ENCODE data around the gene MAP4. TPM values are rescaled to one million over a fixed set of nuclear protein-coding genes. Genes with fewer than 3 reads are reported as not detected.

The MAP4 gene
- total and polyA plus RNA-seq, 2 donors (not counting 3 experiments of a cell fraction or from before 2014, with no cell fraction given), result 121 to 290 TPM

- Histone ChIP-seq H3K9me3 (replicated peaks; ENCODE audit: control insufficient read depth, insufficient read depth, low read length) (no peaks in the 10 kb centered on the region), H3K4me3 (replicated peaks in 1 of 3; ENCODE audit: insufficient read depth in 1 of 3, low read depth in 1 of 3, low read length in 3 of 3) (no peak overlapping the region), H3K4me2 (ENCODE audit: insufficient read depth, low read length) (no peak overlapping the region), H3K9me1 (replicated peaks; ENCODE audit: control insufficient read depth, extremely low read depth, insufficient read depth, low read length) (no peaks in the 10 kb centered on the region), H3K27ac (ENCODE audit: insufficient read depth, low read depth, low read length) (no peak overlapping the region), H4K20me1 (replicated peaks; ENCODE audit: control insufficient read depth, extremely low read depth, insufficient read depth, low read length) (no peaks in the 10 kb centered on the region), H3K27me3 (ENCODE audit: control insufficient read depth in 2 of 2, insufficient read depth in 2 of 2, low read length in 2 of 2) (no peaks in the 10 kb centered on the region), H3K79me2 (ENCODE audit: control insufficient read depth, insufficient read depth, low read length) (no peaks in the 10 kb centered on the region), H3K4me1 (ENCODE audit: control insufficient read depth, extremely low read depth, insufficient read depth, low read length) (peaks cover 5% of the 10 kb centered on the region), H2AFZ (ENCODE audit: low read depth, low read length) (no peak overlapping the region), H3K36me3 (ENCODE audit: control insufficient read depth in 2 of 2, extremely low read depth in 1 of 2, insufficient read depth in 2 of 2, low read length in 2 of 2) (peaks cover 3 to 6% of the 10 kb centered on the region in 2 experiments), H3K9ac (replicated peaks; ENCODE audit: extremely low read depth, insufficient read depth, low read length) (no peak overlapping the region)
- POLR2A ChIA-PET, result no interaction called here
- CTCF ChIA-PET, result no interaction called here
- intact Hi-C loops (cut with micrococcal nuclease), result no loop called here
- BruUV-seq (replicated peaks), result no TSS peak
- DNase-seq (ENCODE audit: low read depth, low spot score) (no peak), FAIRE-seq (no peak)
- no peak for TF ChIP-seq MYC (IDR thresholded peaks at IDR 0.05; ENCODE audit: low read depth, low read length)
- TF ChIP-seq POLR2AphosphoS5 (IDR thresholded peaks at IDR 0.05; ENCODE audit: insufficient read depth, low read depth, low read length), result no peak
- no peak for TF ChIP-seq GATA2 (IDR thresholded peaks at IDR 0.05; ENCODE audit: insufficient read depth, insufficient read length, low read depth, low read length)
- no peak for TF ChIP-seq CTCF (IDR thresholded peaks at IDR 0.05; ENCODE audit: extremely low read depth in 1 of 2, insufficient read depth in 1 of 2, low read depth in 1 of 2, low read length in 2 of 2)
- no peak for TF ChIP-seq FOS (IDR thresholded peaks at IDR 0.05; ENCODE audit: borderline replicate concordance, insufficient read depth, low read length)
- TF ChIP-seq POLR2A (IDR thresholded peaks at IDR 0.05; ENCODE audit: low read depth, low read length), result no peak
- TF ChIP-seq MAX (IDR thresholded peaks at IDR 0.05; ENCODE audit: insufficient read depth, insufficient read length), result no peak
- no peak for TF ChIP-seq JUN (IDR thresholded peaks at IDR 0.05; ENCODE audit: borderline replicate concordance, insufficient read depth, insufficient read length, low read depth)
- TF ChIP-seq EZH2 (IDR thresholded peaks at IDR 0.05; ENCODE audit: borderline replicate concordance, low read depth, low read length, severe bottlenecking), result no peak
- dilution Hi-C loops (cut with MboI; ENCODE audit: extremely low pct_ligation_motif_present, low sequenced_read_pairs), result no loop called here
Measured at GRCh38 chr3:47885168-47885567, 131.0 kb downstream of the MAP4 start.

Measured in endothelial cell of umbilical vein (primary cell).